Rectal smooth muscle tissue (tissue), 1 donor: Measurements from ENCODE around the gene ABCB1.

Source experiments
- H3K27ac ChIP-seq: one replicate; pipeline ENCODE4 v1.7.0; 2013; ENCODE audit warnings: low read depth, low read length, inconsistent platforms
- H3K27me3 ChIP-seq: one replicate; pipeline ENCODE4 v1.7.0; 2013; ENCODE audit warnings: low read length; ENCODE audit not compliant: control insufficient read depth, insufficient read depth
- H3K36me3 ChIP-seq: one replicate; pipeline ENCODE4 v1.7.0; 2013; ENCODE audit warnings: low read length; ENCODE audit not compliant: control insufficient read depth, insufficient read depth
- H3K4me1 ChIP-seq: one replicate; pipeline ENCODE4 v1.7.0; 2013; ENCODE audit warnings: low read length; ENCODE audit not compliant: control insufficient read depth, insufficient read depth
- H3K4me3 ChIP-seq: one replicate; pipeline ENCODE4 v1.7.0; 2013; ENCODE audit warnings: low read length
- H3K9ac ChIP-seq: one replicate; pipeline ENCODE4 v1.7.0; 2013; ENCODE audit warnings: low read length

The ABCB1 gene

GRCh38 chr7:87538052-87538451 lies 62.6 kb downstream of the ABCB1 start:
- no peak overlapping the region for H3K27ac ChIP-seq
- H3K4me1 ChIP-seq = no peaks in the 10 kb centered on the region
- H3K9ac ChIP-seq = no peak overlapping the region
- no peak overlapping the region for H3K4me3 ChIP-seq
- H3K36me3 ChIP-seq = no peaks in the 10 kb centered on the region
- H3K27me3 ChIP-seq = no peaks in the 10 kb centered on the region

GRCh38 chr7:87534072-87534471 lies 66.6 kb downstream of the ABCB1 start:
- H3K36me3 ChIP-seq = no peaks in the 10 kb centered on the region
- no peaks in the 10 kb centered on the region for H3K27me3 ChIP-seq
- H3K4me1 ChIP-seq = no peaks in the 10 kb centered on the region
- H3K27ac ChIP-seq = no peak overlapping the region
- H3K4me3 ChIP-seq = no peak overlapping the region
- H3K9ac ChIP-seq = no peak overlapping the region

- Histone ChIP-seq H3K4me3 (no peak overlapping the region), H3K4me1 (no peaks in the 10 kb centered on the region), H3K36me3 (no peaks in the 10 kb centered on the region), H3K9ac (no peak overlapping the region), H3K27me3 (no peaks in the 10 kb centered on the region), H3K27ac (no peak overlapping the region)
Measured at GRCh38 chr7:87530126-87530525, 70.6 kb downstream of the ABCB1 start.

- no peak overlapping the region for H3K4me3 ChIP-seq
- no peaks in the 10 kb centered on the region for H3K27me3 ChIP-seq
- H3K36me3 ChIP-seq = no peaks in the 10 kb centered on the region
- no peak overlapping the region for H3K27ac ChIP-seq
- no peak overlapping the region for H3K9ac ChIP-seq
- H3K4me1 ChIP-seq = no peaks in the 10 kb centered on the region
Measured at GRCh38 chr7:87528730-87529129, 72.0 kb downstream of the ABCB1 start.

- no peak overlapping the region for H3K4me3 ChIP-seq
- peaks cover 3% of the 10 kb centered on the region for H3K36me3 ChIP-seq
- H3K9ac ChIP-seq = no peak overlapping the region
- H3K27ac ChIP-seq = no peak overlapping the region
- no peaks in the 10 kb centered on the region for H3K27me3 ChIP-seq
- no peaks in the 10 kb centered on the region for H3K4me1 ChIP-seq
Measured at GRCh38 chr7:87518735-87519134, 81.9 kb downstream of the ABCB1 start.

GRCh38 chr7:87517891-87518290 lies 82.8 kb downstream of the ABCB1 start:
- no peak overlapping the region for H3K9ac ChIP-seq
- H3K4me1 ChIP-seq = no peaks in the 10 kb centered on the region
- no peak overlapping the region for H3K4me3 ChIP-seq
- H3K36me3 ChIP-seq = peaks cover 3% of the 10 kb centered on the region
- no peak overlapping the region for H3K27ac ChIP-seq
- H3K27me3 ChIP-seq = no peaks in the 10 kb centered on the region

- Histone ChIP-seq H3K36me3 (peaks cover 3% of the 10 kb centered on the region), H3K4me3 (no peak overlapping the region), H3K4me1 (no peaks in the 10 kb centered on the region), H3K27ac (no peak overlapping the region), H3K9ac (no peak overlapping the region), H3K27me3 (no peaks in the 10 kb centered on the region)
Measured at GRCh38 chr7:87517136-87517815, 83.4 kb downstream of the ABCB1 start.

- no peak overlapping the region for H3K9ac ChIP-seq
- H3K27ac ChIP-seq = no peak overlapping the region
- H3K36me3 ChIP-seq = peaks cover 3% of the 10 kb centered on the region
- no peaks in the 10 kb centered on the region for H3K4me1 ChIP-seq
- H3K4me3 ChIP-seq = no peak overlapping the region
- no peaks in the 10 kb centered on the region for H3K27me3 ChIP-seq
Measured at GRCh38 chr7:87513735-87514335, 86.8 kb downstream of the ABCB1 start.

- peaks cover 3% of the 10 kb centered on the region for H3K36me3 ChIP-seq
- no peaks in the 10 kb centered on the region for H3K27me3 ChIP-seq
- no peak overlapping the region for H3K9ac ChIP-seq
- no peaks in the 10 kb centered on the region for H3K4me1 ChIP-seq
- no peak overlapping the region for H3K27ac ChIP-seq
- H3K4me3 ChIP-seq = no peak overlapping the region
Measured at GRCh38 chr7:87512906-87513305, 87.8 kb downstream of the ABCB1 start.

- Histone ChIP-seq H3K27ac (no peak overlapping the region), H3K36me3 (peaks cover 3% of the 10 kb centered on the region), H3K4me3 (no peak overlapping the region), H3K9ac (no peak overlapping the region), H3K4me1 (no peaks in the 10 kb centered on the region), H3K27me3 (no peaks in the 10 kb centered on the region)
Measured at GRCh38 chr7:87511510-87511909, 89.2 kb downstream of the ABCB1 start.

GRCh38 chr7:87510411-87510875 lies 90.2 kb downstream of the ABCB1 start:
- no peak overlapping the region for H3K4me3 ChIP-seq
- no peaks in the 10 kb centered on the region for H3K27me3 ChIP-seq
- H3K4me1 ChIP-seq = no peaks in the 10 kb centered on the region
- H3K36me3 ChIP-seq = peaks cover 3% of the 10 kb centered on the region
- H3K27ac ChIP-seq = no peak overlapping the region
- H3K9ac ChIP-seq = no peak overlapping the region

GRCh38 chr7:87507446-87507845 lies 93.2 kb downstream of the ABCB1 start:
- H3K27me3 ChIP-seq = no peaks in the 10 kb centered on the region
- H3K9ac ChIP-seq = no peak overlapping the region
- no peaks in the 10 kb centered on the region for H3K4me1 ChIP-seq
- H3K4me3 ChIP-seq = no peak overlapping the region
- no peak overlapping the region for H3K27ac ChIP-seq
- no peaks in the 10 kb centered on the region for H3K36me3 ChIP-seq
